Neural crest cell (in vitro differentiated cells): Measurements from ENCODE around the gene C1orf232. TPM values are rescaled to one million over a fixed set of nuclear protein-coding genes. Genes with fewer than 3 reads are reported as not detected.

ENCODE experiments used
- DNase-seq: peaks from one replicate; pipeline ENCODE4 v3.0.0; 2021; ENCODE audit warnings: low read depth, mixed read lengths, low spot score
- H3K27ac Mint-ChIP-seq: one replicate; pipeline ENCODE4 v1.8.0; 2021; ENCODE audit warnings: mild to moderate bottlenecking, mixed read lengths; ENCODE audit not compliant: unreplicated experiment
- H3K27me3 Mint-ChIP-seq: 2 replicates; pipeline ENCODE4 v1.8.0; 2021; ENCODE audit warnings: low read depth, mild to moderate bottlenecking, mixed read lengths
- H3K36me3 Mint-ChIP-seq: 2 replicates; pipeline ENCODE4 v1.8.0; 2021; ENCODE audit warnings: low read depth, mild to moderate bottlenecking, mixed read lengths
- H3K4me1 Mint-ChIP-seq: 2 replicates; pipeline ENCODE4 v1.8.0; 2021; ENCODE audit warnings: mixed read lengths
- H3K4me3 Mint-ChIP-seq: one replicate; pipeline ENCODE4 v1.8.0; 2021; ENCODE audit warnings: mild to moderate bottlenecking, mixed read lengths
- H3K9me3 Mint-ChIP-seq: 2 replicates; pipeline ENCODE4 v1.8.0; 2021; ENCODE audit warnings: mixed read lengths
- CTCF ChIP-seq: fragments of 200-600 bp; sonication (generic); conservative IDR thresholded peaks from 2 replicates; pipeline ENCODE4 v1.5.0; 2021; ENCODE audit warnings: antibody characterized with exemption, mild to moderate bottlenecking
- total RNA-seq: library from RNA; stranded (reverse); gene quantifications from 2 replicates; pipeline ENCODE4 v1.2.1, GENCODE V29; 2021

C1orf232 gene
- total RNA-seq, 1 donor from 2014 or later, result not detected

- H3K27me3 Mint-ChIP-seq, result no peaks in the 10 kb centered on the region
- H3K9me3 Mint-ChIP-seq, result no peaks in the 10 kb centered on the region
- H3K4me3 Mint-ChIP-seq, result no peak overlapping the region
- H3K4me1 Mint-ChIP-seq, result no peaks in the 10 kb centered on the region
- H3K27ac Mint-ChIP-seq, result no peak overlapping the region
- DNase-seq, result no peak
- TF ChIP-seq CTCF, result no peak
- H3K36me3 Mint-ChIP-seq, result no peaks in the 10 kb centered on the region
These were observed 35.0 kb upstream of the C1orf232 start for GRCh38 chr1:26203642-26204318.

- H3K4me3 Mint-ChIP-seq, result no peak overlapping the region
- H3K4me1 Mint-ChIP-seq, result no peaks in the 10 kb centered on the region
- no peaks in the 10 kb centered on the region for H3K9me3 Mint-ChIP-seq
- no peak overlapping the region for H3K27ac Mint-ChIP-seq
- no peaks in the 10 kb centered on the region for H3K36me3 Mint-ChIP-seq
- no peak for TF ChIP-seq CTCF
- DNase-seq, result no peak
- H3K27me3 Mint-ChIP-seq, result no peaks in the 10 kb centered on the region
These were observed 31.6 kb upstream of the C1orf232 start for GRCh38 chr1:26200413-26200812.

DNA sequence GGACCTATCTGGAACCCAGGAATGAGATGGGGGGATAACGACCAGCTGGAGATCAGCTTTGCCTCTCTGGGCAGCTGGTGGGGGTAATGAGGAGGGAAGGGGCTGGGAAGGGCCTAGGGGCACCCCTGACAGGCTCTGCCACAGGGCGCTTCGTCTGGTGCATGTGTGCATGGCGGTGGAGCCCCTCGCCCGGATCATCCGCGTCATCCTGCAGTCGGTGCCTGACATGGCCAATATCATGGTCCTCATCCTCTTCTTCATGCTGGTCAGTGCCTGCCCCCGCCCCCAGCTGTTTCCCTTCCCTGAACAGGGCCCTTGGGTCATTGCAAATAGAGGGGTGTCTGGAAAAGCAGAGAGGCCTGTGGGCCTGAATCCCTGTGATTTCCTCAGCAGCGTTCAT is 29.1 kb upstream of the C1orf232 start:
- TF ChIP-seq CTCF, result no peak
- Mint-ChIP-seq H3K4me3 (no peak overlapping the region), H3K27me3 (no peaks in the 10 kb centered on the region), H3K27ac (no peak overlapping the region), H3K36me3 (no peaks in the 10 kb centered on the region), H3K4me1 (no peaks in the 10 kb centered on the region), H3K9me3 (no peaks in the 10 kb centered on the region)
- DNase-seq, result no peak

- DNase-seq, result no peak
- H3K4me3 Mint-ChIP-seq, result no peak overlapping the region
- no peaks in the 10 kb centered on the region for H3K9me3 Mint-ChIP-seq
- H3K27me3 Mint-ChIP-seq, result no peaks in the 10 kb centered on the region
- no peak for TF ChIP-seq CTCF
- no peaks in the 10 kb centered on the region for H3K4me1 Mint-ChIP-seq
- H3K36me3 Mint-ChIP-seq, result no peaks in the 10 kb centered on the region
- no peak overlapping the region for H3K27ac Mint-ChIP-seq
These were observed 28.5 kb upstream of the C1orf232 start for GRCh38 chr1:26197301-26197700.

- Mint-ChIP-seq H3K4me1 (peaks cover 3% of the 10 kb centered on the region), H3K4me3 (no peak overlapping the region), H3K36me3 (no peaks in the 10 kb centered on the region), H3K9me3 (no peaks in the 10 kb centered on the region), H3K27ac (no peak overlapping the region), H3K27me3 (no peaks in the 10 kb centered on the region)
- no peak for DNase-seq
- no peak for TF ChIP-seq CTCF
These were observed 27.0 kb upstream of the C1orf232 start for GRCh38 chr1:26195805-26196204.
